K562 treated with DMSO at 1 percent for 12 hours (cell line): Measurements from ENCODE around the gene TM9SF1. TPM values are rescaled to one million over a fixed set of nuclear protein-coding genes. Genes with fewer than 3 reads are reported as not detected.

Experiments used
- total RNA-seq: library from RNA; unstranded; fragments of 300-600 nt; gene quantifications from 2 replicates; pipeline ENCODE4 v1.2.3, GENCODE V29; 2022; ENCODE audit not compliant: insufficient read depth

Gene TM9SF1
- 14.9 and 25.9 TPM in 2 replicates for total RNA-seq

GRCh38 chr14:24195186-24196070 is at the start of gene TM9SF1:
Gene TM9SF1, minus strand, starts transcription at chr14:24195441. Its CDS starts 422 bp downstream, at chr14:24195019.

GRCh38 chr14:24232645-24233537 is 37.6 kb upstream of the TM9SF1 start, which contains the start of gene GMPR2:
Gene GMPR2, plus strand, starts transcription at chr14:24232929. Its CDS starts 325 bp downstream, at chr14:24233254.

GRCh38 chr14:24232121-24232644 is 36.9 kb upstream of the TM9SF1 start, which contains the start of gene NEDD8:
Gene NEDD8, minus strand, starts transcription at chr14:24232367. Its CDS starts 100 bp downstream, at chr14:24232267.

GRCh38 chr14:24215495-24216344 is 20.5 kb upstream of the TM9SF1 start, which contains the start of gene MDP1:
Gene MDP1, minus strand, starts transcription at chr14:24216066. Its CDS starts 111 bp downstream, at chr14:24215955.

GRCh38 chr14:24212924-24213865 is 18.0 kb upstream of the TM9SF1 start, which contains the start of gene CHMP4A:
Gene CHMP4A, minus strand, starts transcription at chr14:24213488. Its CDS starts 49 bp downstream, at chr14:24213439.

GRCh38 chr14:24188251-24189058 is 6.8 kb downstream of the TM9SF1 start, which contains the start of gene IPO4:
Gene IPO4, minus strand, starts transcription at chr14:24188816. Its CDS starts 29 bp downstream, at chr14:24188787.

GRCh38 chr14:24171422-24172260 is 23.6 kb downstream of the TM9SF1 start, which contains the start of gene REC8:
Gene REC8, plus strand, starts transcription at chr14:24172080. Its CDS starts 473 bp downstream, at chr14:24172553.

GRCh38 chr14:24160850-24161804 is 34.1 kb downstream of the TM9SF1 start, which contains the start of gene IRF9:
Gene IRF9, plus strand, starts transcription at chr14:24161265. Its CDS starts 880 bp downstream, at chr14:24162145.

GRCh38 chr14:24146978-24147760 is 48.1 kb downstream of the TM9SF1 start, which contains the start of gene RNF31:
Gene RNF31, plus strand, starts transcription at chr14:24147498. Its CDS starts 201 bp downstream, at chr14:24147699.

GRCh38 chr14:24146453-24146977 is 48.7 kb downstream of the TM9SF1 start, which contains the start of gene PSME2:
Gene PSME2, minus strand, starts transcription at chr14:24146610. Its CDS starts 29 bp downstream, at chr14:24146581.

GRCh38 chr14:24141097-24141880 is 54.0 kb downstream of the TM9SF1 start, which contains the start of gene EMC9:
Gene EMC9, minus strand, starts transcription at chr14:24141591. Its CDS starts 287 bp downstream, at chr14:24141304.

